ENCODE data around the gene PTMS. TPM values are rescaled to one million over a fixed set of nuclear protein-coding genes. Genes with fewer than 3 reads are reported as not detected.

PTMS gene
- total and polyA plus RNA-seq, 2 of the 13 experiments (the other 11 are each of a cell fraction or from before 2014, with no cell fraction given): 40.5 to 82.4 TPM

GRCh38 chr12:6799147-6799546 lies 33.0 kb downstream of the PTMS start:
- Histone ChIP-seq H3K27me3 (ENCODE audit: control insufficient read depth in 1 of 2, insufficient read depth in 2 of 2, low read length in 2 of 2) (no peaks in the 10 kb centered on the region; a peak in 1 of 5 replicates), H3K79me2 (ENCODE audit: insufficient read depth, low read length) (no peaks in the 10 kb centered on the region), H3K4me2 (ENCODE audit: low read depth, low read length) (no peak overlapping the region), H4K20me1 (ENCODE audit: insufficient read depth, low read length) (no peaks in the 10 kb centered on the region), H3K9ac (ENCODE audit: insufficient read depth, low read depth, low read length) (no peak overlapping the region), H3K4me3 (replicated peaks in 1 of 3; ENCODE audit: insufficient read depth in 1 of 3, low read depth in 2 of 3, low read length in 3 of 3) (no peak overlapping the region), H3K36me3 (replicated peaks in 1 of 2; ENCODE audit: control insufficient read depth in 1 of 2, insufficient read depth in 2 of 2, low read length in 2 of 2) (no peaks in the 10 kb centered on the region), H3K9me3 (ENCODE audit: low read length) (no peaks in the 10 kb centered on the region), H3K27ac (ENCODE audit: extremely low read length, insufficient read depth, low read length) (no peak overlapping the region), H2AFZ (ENCODE audit: low read length) (no peak overlapping the region), H3K4me1 (ENCODE audit: insufficient read depth, low read length) (peaks cover 38% of the 10 kb centered on the region)
- DNase-seq (ENCODE audit: low spot score) (no peak), FAIRE-seq (no peak), ATAC-seq (no peak)
- no TSS peak for BruUV-seq (replicated peaks)
- ChIA-PET CTCF (ENCODE audit: low intra/inter-chr PET ratio, low total read pairs) (no interaction called here), POLR2A (no interaction called here)
- intact Hi-C loops (cut with micrococcal nuclease; ENCODE audit: unreplicated experiment): no loop called here
- TF ChIP-seq NFKBIZ (CRISPR knock-in tag; IDR thresholded peaks at IDR 0.05): no peak
- 93% methylated on average over 5 of the region's 5 CpGs for whole genome bisulfite sequencing (ENCODE audit: low lambda C conversion rate)
- in situ Hi-C loops (cut with HindIII; ENCODE audit: extremely low pct_ligation_motif_present, low pct_unique_long_range_greater_than_20kb): no loop called here

- Histone ChIP-seq H3K4me3 (replicated peaks in 1 of 3; ENCODE audit: insufficient read depth in 1 of 3, low read depth in 2 of 3, low read length in 3 of 3) (no peak overlapping the region), H3K9me3 (ENCODE audit: low read length) (no peaks in the 10 kb centered on the region), H3K4me1 (ENCODE audit: insufficient read depth, low read length) (peaks cover 8% of the 10 kb centered on the region; the same call in 1 of the 2 replicates), H3K27ac (ENCODE audit: extremely low read length, insufficient read depth, low read length) (no peak overlapping the region), H4K20me1 (ENCODE audit: insufficient read depth, low read length) (no peaks in the 10 kb centered on the region), H3K27me3 (ENCODE audit: control insufficient read depth in 1 of 2, insufficient read depth in 2 of 2, low read length in 2 of 2) (peaks cover 0 to 4% of the 10 kb centered on the region in 2 experiments; a peak in 1 of 5 replicates), H3K4me2 (ENCODE audit: low read depth, low read length) (no peak overlapping the region), H3K9ac (ENCODE audit: insufficient read depth, low read depth, low read length) (no peak overlapping the region), H3K79me2 (ENCODE audit: insufficient read depth, low read length) (no peaks in the 10 kb centered on the region), H2AFZ (ENCODE audit: low read length) (no peak overlapping the region), H3K36me3 (replicated peaks in 1 of 2; ENCODE audit: control insufficient read depth in 1 of 2, insufficient read depth in 2 of 2, low read length in 2 of 2) (no peaks in the 10 kb centered on the region)
- FAIRE-seq (no peak), ATAC-seq (no peak), DNase-seq (ENCODE audit: low spot score) (no peak)
- TF ChIP-seq CTCF (CRISPR knock-in tag; IDR thresholded peaks at IDR 0.05) (no peak), SKIL (CRISPR knock-in tag; IDR thresholded peaks at IDR 0.05; ENCODE audit: borderline replicate concordance) (no peak), DRAP1 (CRISPR knock-in tag; IDR thresholded peaks at IDR 0.05) (no peak), ZBTB7B (CRISPR knock-in tag; IDR thresholded peaks at IDR 0.05) (no peak), ELK4 (CRISPR knock-in tag; IDR thresholded peaks at IDR 0.05; ENCODE audit: borderline replicate concordance) (no peak), KLF13 (CRISPR knock-in tag; IDR thresholded peaks at IDR 0.05) (no peak), TRIM24 (CRISPR knock-in tag; IDR thresholded peaks at IDR 0.05) (no peak), TCF7 (IDR thresholded peaks at IDR 0.05; ENCODE audit: low read depth) (no peak), NR2F6 (IDR thresholded peaks at IDR 0.05) (no peak), NR2F6 (CRISPR knock-in tag; IDR thresholded peaks at IDR 0.05) (no peak), SNRNP70 (IDR thresholded peaks at IDR 0.05; ENCODE audit: low read depth, low read length) (no peak), ZNF552 (CRISPR knock-in tag; IDR thresholded peaks at IDR 0.05; ENCODE audit: borderline replicate concordance) (no peak), KMT2B (CRISPR knock-in tag; IDR thresholded peaks at IDR 0.05) (no peak), HES4 (CRISPR knock-in tag; IDR thresholded peaks at IDR 0.05; ENCODE audit: borderline replicate concordance) (no peak)
- intact Hi-C loops (cut with micrococcal nuclease; ENCODE audit: unreplicated experiment): no loop called here
- in situ Hi-C loops (cut with HindIII; ENCODE audit: extremely low pct_ligation_motif_present, low pct_unique_long_range_greater_than_20kb): no loop called here
- ChIA-PET POLR2A (no interaction called here), CTCF (ENCODE audit: low intra/inter-chr PET ratio, low total read pairs) (no interaction called here)
- no TSS peak for BruUV-seq (replicated peaks)
- 22% methylated on average over 1 of the region's 1 CpG for WGBS (ENCODE audit: low lambda C conversion rate)
Observed at GRCh38 chr12:6807170-6807569, 41.0 kb downstream of the PTMS start.

All from HepG2 (cell line).